Inferior parietal cortex (tissue), 1 donor: ENCODE data around the gene MYDGF.

Experiments used
- DNase-seq: peaks from one replicate; pipeline ENCODE4 v3.0.0-alpha.2; 2016; ENCODE audit errors: extremely low spot score

Gene MYDGF

GRCh38 chr19:4675346-4675745 is 5.2 kb upstream of the MYDGF start:
- DNase-seq: no peak

GRCh38 chr19:4673726-4674125 is 3.6 kb upstream of the MYDGF start:
- no peak for DNase-seq

GRCh38 chr19:4673216-4673615 is 3.1 kb upstream of the MYDGF start:
- no peak for DNase-seq

- no peak for DNase-seq
Observed at GRCh38 chr19:4671185-4671851, 1.2 kb upstream of the MYDGF start.

- no peak for DNase-seq
Observed at GRCh38 chr19:4664642-4665041, 5.5 kb downstream of the MYDGF start.

GRCh38 chr19:4662812-4663211 is 7.3 kb downstream of the MYDGF start:
- no peak for DNase-seq

- no peak for DNase-seq
Observed at GRCh38 chr19:4662020-4662695, 8.0 kb downstream of the MYDGF start.

- DNase-seq: no peak
Observed at GRCh38 chr19:4660993-4661392, 9.1 kb downstream of the MYDGF start.

GRCh38 chr19:4660181-4660791 is 9.9 kb downstream of the MYDGF start:
- DNase-seq: no peak

- no peak for DNase-seq
Observed at GRCh38 chr19:4657835-4658234, 12.3 kb downstream of the MYDGF start.

GRCh38 chr19:4657262-4657661 is 12.9 kb downstream of the MYDGF start:
- no peak for DNase-seq

- no peak for DNase-seq
Observed at GRCh38 chr19:4656102-4656501, 14.0 kb downstream of the MYDGF start.

- DNase-seq: no peak
Observed at GRCh38 chr19:4654437-4655361, 15.4 kb downstream of the MYDGF start.

- DNase-seq: no peak
Observed at GRCh38 chr19:4653793-4654436, 16.2 kb downstream of the MYDGF start.

GRCh38 chr19:4652075-4652474 is 18.1 kb downstream of the MYDGF start:
- no peak for DNase-seq

GRCh38 chr19:4650159-4650558 is 20.0 kb downstream of the MYDGF start:
- DNase-seq: no peak

- no peak for DNase-seq
Observed at GRCh38 chr19:4649392-4650047, 20.6 kb downstream of the MYDGF start.

GRCh38 chr19:4647676-4648644 is 22.2 kb downstream of the MYDGF start:
- DNase-seq: no peak

GRCh38 chr19:4645718-4646117 is 24.4 kb downstream of the MYDGF start:
- DNase-seq: no peak

- no peak for DNase-seq
Observed at GRCh38 chr19:4642625-4643024, 27.5 kb downstream of the MYDGF start.
